Lung (tissue), 12 donors: Measurements from ENCODE around the gene TTC34. TPM values are rescaled to one million over a fixed set of nuclear protein-coding genes. Genes with fewer than 3 reads are reported as not detected.

Experiments
- ATAC-seq: fragments of 200-7000 bp; cut with Tn5 transposase; one replicate; pipeline ENCODE4 v1.9.1; 2020; ENCODE audit warnings: moderate number of reproducible peaks; ENCODE audit not compliant: insufficient read depth, low FRiP score
- DNase-seq, 3 donors: peaks; one replicate each; pipeline ENCODE4 v3.0.0-alpha.2; 2013 to 2017
- H3K27ac ChIP-seq, 2 donors: one replicate each; pipeline ENCODE4 v1.5.1; 2013; ENCODE audit warnings: mild to moderate bottlenecking in 2 of 2, moderate library complexity in 2 of 2, control low read depth in 1 of 2, inconsistent platforms in 1 of 2, low read depth in 1 of 2, low read length in 1 of 2
- H3K27me3 ChIP-seq, 3 donors: one replicate each; pipeline ENCODE4 v1.5.1; 2013; ENCODE audit warnings: low read length in 2 of 3; ENCODE audit not compliant: control insufficient read depth in 3 of 3, insufficient read depth in 3 of 3
- H3K36me3 ChIP-seq, 4 donors: one replicate each; pipeline ENCODE4 v1.5.1; 2013; ENCODE audit warnings: low read length in 4 of 4, mild to moderate bottlenecking in 1 of 4, moderate library complexity in 1 of 4; ENCODE audit not compliant: control insufficient read depth in 4 of 4, insufficient read depth in 4 of 4
- H3K4me1 ChIP-seq, 5 donors: one replicate each; pipeline ENCODE4 v1.5.1; 2013; ENCODE audit warnings: low read length in 5 of 5, mild to moderate bottlenecking in 2 of 5, moderate library complexity in 1 of 5; ENCODE audit not compliant: control insufficient read depth in 5 of 5, insufficient read depth in 5 of 5
- H3K4me3 ChIP-seq: one replicate; pipeline ENCODE4 v1.5.1; 2013; ENCODE audit warnings: mild to moderate bottlenecking, control low read depth, moderate library complexity
- H3K9ac ChIP-seq, 2 donors: one replicate each; pipeline ENCODE4 v1.5.1; 2013; ENCODE audit warnings: low read length in 2 of 2, control low read depth in 1 of 2; ENCODE audit not compliant: insufficient read depth in 1 of 2
- H3K9me3 ChIP-seq, 4 donors: one replicate each; pipeline ENCODE4 v1.5.1; 2013; ENCODE audit warnings: low read length in 3 of 4, mild to moderate bottlenecking in 1 of 4, moderate library complexity in 1 of 4; ENCODE audit not compliant: control insufficient read depth in 4 of 4, insufficient read depth in 3 of 4
- CTCF ChIP-seq: IDR thresholded peaks from 2 replicates; pipeline ENCODE4 v1.5.1; 2012; ENCODE audit warnings: mild to moderate bottlenecking; ENCODE audit errors: control extremely low read depth, extremely low read depth
- WGBS, 2 donors: extraction: QIAGEN DNeasy Blood & Tissue Kit; methylation state at CpG; one replicate each; pipeline ENCODE4 v1.1.7; 2013; 5-methylcytosine and 5-hydroxymethylcytosine counted together
- polyA plus RNA-seq, 2 donors: library from polyadenylated mRNA; stranded (reverse); fragments of 200-250 nt; gene quantifications; one replicate each; pipeline ENCODE4 v1.2.1, GENCODE V29; 2013
- total RNA-seq, 2 donors: library from RNA; depleted of rRNA in 1 of 2; stranded (reverse); fragments of >200 nt in 1 of 2; gene quantifications; one replicate each; pipeline ENCODE4 v1.2.1, GENCODE V29; 2014 to 2021
- donor health status: control.
- donor health status: control.
- donor health status: Bipolar disorder and iron deficiency.
- donor health status: healthy.
- donor health status: DM: yes; HTN: yes; CAD: no.

The TTC34 gene
- total and polyA plus RNA-seq, 4 donors, result 0.30 to 3.3 (median 0.75) TPM

GRCh38 chr1:2821966-2822620 is 20.6 kb upstream of the TTC34 start:
- DNase-seq, result peak; percentile 73 to 82 (median 80)
- H3K36me3 ChIP-seq, result no peaks in the 10 kb centered on the region
- no peak for TF ChIP-seq CTCF
- H3K9me3 ChIP-seq, result peaks cover 0 to 9% (median 0%) of the 10 kb centered on the region in 4 donors
- no peak overlapping the region for H3K4me3 ChIP-seq
- 24 to 32% methylated on average over 26 to 29 of the region's 29 CpGs for WGBS, 2 donors
- H3K27me3 ChIP-seq, result peaks cover 0 to 3% (median 0%) of the 10 kb centered on the region in 3 donors
- peaks cover 0 to 8% (median 0%) of the 10 kb centered on the region in 5 donors for H3K4me1 ChIP-seq
- H3K9ac ChIP-seq, result no peak overlapping the region
- ATAC-seq, result no peak
- H3K27ac ChIP-seq, result no peak overlapping the region

GRCh38 chr1:2821373-2821955 is 20.0 kb upstream of the TTC34 start:
- Histone ChIP-seq H3K36me3 (no peaks in the 10 kb centered on the region), H3K4me1 (peaks cover 0 to 8% (median 0%) of the 10 kb centered on the region in 5 donors), H3K9ac (no peak overlapping the region), H3K9me3 (peaks cover 0 to 3% (median 0%) of the 10 kb centered on the region in 4 donors), H3K27me3 (peaks cover 0 to 3% (median 0%) of the 10 kb centered on the region in 3 donors), H3K27ac (no peak overlapping the region), H3K4me3 (no peak overlapping the region)
- 73 to 80% methylated on average over 16 to 17 of the region's 17 CpGs for WGBS, 2 donors
- DNase-seq (no peak), ATAC-seq (no peak)
- TF ChIP-seq CTCF, result no peak

GRCh38 chr1:2820731-2821372 is 19.4 kb upstream of the TTC34 start:
- WGBS, 2 donors, result 70 to 77% methylated on average over 11 of the region's 11 CpGs
- DNase-seq (peak in 1 of 3 donors; percentile 5), ATAC-seq (no peak)
- Histone ChIP-seq H3K36me3 (no peaks in the 10 kb centered on the region), H3K9ac (no peak overlapping the region), H3K9me3 (peaks cover 0 to 2% (median 0%) of the 10 kb centered on the region in 4 donors), H3K4me3 (no peak overlapping the region), H3K27me3 (peaks cover 0 to 3% (median 0%) of the 10 kb centered on the region in 3 donors), H3K4me1 (peaks cover 0 to 8% (median 0%) of the 10 kb centered on the region in 5 donors), H3K27ac (no peak overlapping the region)
- no peak for TF ChIP-seq CTCF
